Tibial nerve (tissue), 3 donors: Measurements from ENCODE around the gene MOSMO.

ENCODE experiments used
- CTCF ChIP-seq, 5 experiments: fragments of 200-600 bp in 3 of 5; fragments of 450-650 bp in 2 of 5; sonication (generic) in 3 of 5; IDR thresholded peaks; one replicate each; pipeline ENCODE4 v1.5.1; 2016 to 2019; ENCODE audit warnings: antibody characterized with exemption in 5 of 5, mild to moderate bottlenecking in 3 of 5, moderate library complexity in 2 of 5
- POLR2A ChIP-seq, 2 donors: fragments of 450-650 bp; IDR thresholded peaks; one replicate each; pipeline ENCODE4 v1.6.1; 2017; ENCODE audit warnings: antibody characterized with exemption in 2 of 2, mild to moderate bottlenecking in 2 of 2, moderate library complexity in 2 of 2

GRCh38 chr16:21982108-21982507 lies 25.8 kb upstream of the MOSMO start:
- TF ChIP-seq CTCF (IDR thresholded peaks at IDR 0.05) = no peak
- no peak for TF ChIP-seq POLR2A (IDR thresholded peaks at IDR 0.05)
